ENCODE data around the gene DCXR.
A peak's percentile ranks its signal among the peaks of the same experiment; 100 is the strongest.

Gene DCXR

DNA sequence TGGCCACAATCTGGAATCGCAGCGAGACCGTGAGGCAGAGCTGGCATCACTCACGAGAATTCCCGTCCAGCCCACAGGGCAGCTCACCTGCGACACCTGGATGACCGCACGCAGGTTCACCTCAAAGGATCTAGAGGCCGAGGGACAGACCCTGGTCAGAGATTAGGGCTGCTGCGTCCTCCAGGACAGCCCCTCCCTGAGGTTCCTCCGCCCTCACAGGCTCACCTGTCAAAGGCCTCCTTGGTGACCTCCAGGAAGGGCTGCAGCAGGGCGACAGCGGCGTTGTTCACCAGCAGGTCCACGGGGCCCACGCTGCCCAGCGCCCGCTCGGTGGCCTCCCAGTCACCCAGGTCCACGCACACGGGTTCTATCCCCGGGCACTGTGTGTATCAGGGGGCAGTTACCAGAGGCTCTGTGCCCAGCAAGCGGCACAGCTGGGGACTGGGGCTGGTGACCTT is 834 bp downstream of the DCXR start:
- DNase-seq: peak; percentile 38

- no peak for DNase-seq
Observed at GRCh38 chr17:82035956-82036633, 1.4 kb downstream of the DCXR start.

DNA sequence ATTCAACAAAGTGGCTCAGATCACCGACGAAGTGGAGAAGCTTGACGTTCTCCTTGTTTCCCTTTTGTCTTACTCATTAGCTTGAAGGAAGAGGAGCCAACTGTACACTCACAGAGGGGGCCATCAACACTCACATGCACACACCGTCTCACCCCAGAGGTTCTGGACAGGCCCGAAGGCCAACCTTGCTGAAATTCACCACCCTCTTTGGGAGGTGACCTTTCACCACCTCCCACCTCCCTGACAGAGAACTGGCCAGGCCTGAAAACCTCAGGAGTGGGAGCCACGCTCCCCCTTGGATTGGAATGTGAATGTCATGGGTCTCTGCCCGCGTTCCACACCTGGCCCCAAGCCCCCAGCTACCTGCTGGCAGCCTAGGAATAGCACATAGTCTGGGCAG is 2.0 kb downstream of the DCXR start:
- DNase-seq: no peak

DNA sequence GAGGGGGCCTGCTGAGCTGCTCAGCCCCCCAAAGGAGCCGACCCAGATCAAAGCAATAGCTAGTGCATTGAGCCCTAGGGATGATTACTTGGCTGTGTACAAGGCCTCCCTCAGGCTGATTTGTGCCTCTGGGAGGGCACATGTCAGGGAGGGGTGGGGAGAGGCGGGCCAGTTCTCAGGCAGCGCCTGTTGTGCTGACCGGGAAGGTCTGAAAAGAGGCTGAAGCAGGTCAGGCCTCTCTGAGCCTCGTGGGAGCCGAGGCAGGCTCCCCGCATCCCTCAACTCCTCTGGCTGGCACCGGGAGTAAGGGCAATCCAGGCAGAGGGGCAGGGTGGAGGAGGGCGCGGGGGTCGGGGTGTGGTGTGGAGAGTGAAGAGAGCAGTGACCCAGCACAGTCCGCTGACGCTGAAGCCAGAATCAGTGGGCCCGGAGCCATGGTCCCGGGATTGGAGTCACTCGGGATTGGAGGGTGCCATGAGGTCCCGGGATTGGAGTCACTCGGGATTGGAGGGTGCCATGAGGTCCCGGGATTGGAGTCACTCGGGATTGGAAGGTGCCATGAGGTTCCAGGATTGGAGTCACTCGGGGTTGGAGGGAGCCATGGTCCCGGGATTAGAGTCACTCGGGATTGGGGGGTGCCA is 3.0 kb downstream of the DCXR start:
- DNase-seq: no peak

DNA sequence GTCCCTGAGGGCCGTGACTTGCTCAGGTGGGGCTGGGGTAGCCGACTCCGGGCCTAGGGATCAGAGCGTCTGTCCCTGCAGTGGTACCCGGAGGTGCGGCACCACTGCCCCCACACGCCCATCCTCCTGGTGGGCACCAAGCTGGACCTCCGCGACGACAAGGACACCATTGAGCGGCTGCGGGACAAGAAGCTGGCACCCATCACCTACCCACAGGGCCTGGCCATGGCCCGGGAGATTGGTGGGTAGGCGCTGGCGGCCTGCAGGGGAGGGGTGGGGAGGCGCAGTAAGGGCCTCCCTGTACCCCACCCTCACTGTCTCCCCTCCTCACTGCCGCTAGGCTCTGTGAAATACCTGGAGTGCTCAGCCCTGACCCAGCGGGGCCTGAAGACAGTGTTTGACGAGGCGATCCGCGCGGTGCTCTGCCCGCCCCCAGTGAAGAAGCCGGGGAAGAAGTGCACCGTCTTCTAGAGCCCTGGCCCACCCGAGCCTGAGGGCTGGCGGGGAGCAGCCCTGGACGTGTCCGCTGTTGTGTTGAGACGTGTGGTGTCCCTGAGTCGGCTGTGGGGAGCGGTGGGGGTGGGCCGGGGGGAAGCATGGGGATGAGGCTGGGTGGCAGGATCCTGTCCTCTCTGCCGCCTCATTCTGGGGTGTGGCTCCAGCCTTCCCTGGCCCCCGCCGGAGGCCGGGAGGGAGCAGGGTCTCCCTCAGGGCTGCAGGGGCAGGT is 4.0 kb downstream of the DCXR start:
- no peak for DNase-seq

- peak; percentile 63 for DNase-seq
Observed at GRCh38 chr17:82031885-82032627, 5.4 kb downstream of the DCXR start.

DNA sequence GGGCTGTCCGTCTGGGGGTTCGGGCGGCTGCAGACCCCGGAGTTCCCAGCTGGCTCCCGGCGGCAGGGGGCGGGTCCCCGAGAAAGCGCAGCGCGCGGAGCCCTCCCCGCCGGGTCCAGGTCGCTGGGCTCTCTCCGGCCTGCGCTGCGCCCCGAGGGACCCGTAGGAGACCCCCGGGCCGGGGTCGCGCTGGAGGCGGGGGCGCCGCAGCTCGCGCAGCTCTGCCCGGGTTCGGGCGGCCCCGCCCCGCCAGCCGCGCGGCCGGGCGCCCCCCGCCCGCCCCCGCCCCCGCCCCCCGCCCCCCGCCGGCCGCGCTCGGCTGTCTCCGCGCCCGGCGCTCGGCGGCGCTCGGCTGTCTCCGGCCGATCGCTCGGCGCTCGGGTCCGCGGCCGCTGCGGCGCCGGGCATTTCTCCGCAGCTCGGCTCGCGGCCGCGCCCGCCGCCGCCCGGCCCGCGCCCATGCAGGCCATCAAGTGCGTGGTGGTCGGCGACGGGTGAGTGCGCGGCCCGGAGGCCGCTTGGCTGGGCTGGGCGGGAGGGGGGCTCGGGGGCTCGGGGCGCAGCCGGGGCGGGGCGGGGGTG is 6.1 kb downstream of the DCXR start, which contains the start of gene RAC3:
RAC3 (plus strand) TSS at position 376 of the 582 bp plus-strand sequence; CDS start at position 460, 84 bp downstream.
- DNase-seq: no peak

GRCh38 chr17:82030470-82031302 is 6.8 kb downstream of the DCXR start:
- DNase-seq: peak; percentile 89

- no peak for DNase-seq
Observed at GRCh38 chr17:82029990-82030469, 7.5 kb downstream of the DCXR start.

GRCh38 chr17:82029391-82029790 is 8.1 kb downstream of the DCXR start:
- no peak for DNase-seq

DNA sequence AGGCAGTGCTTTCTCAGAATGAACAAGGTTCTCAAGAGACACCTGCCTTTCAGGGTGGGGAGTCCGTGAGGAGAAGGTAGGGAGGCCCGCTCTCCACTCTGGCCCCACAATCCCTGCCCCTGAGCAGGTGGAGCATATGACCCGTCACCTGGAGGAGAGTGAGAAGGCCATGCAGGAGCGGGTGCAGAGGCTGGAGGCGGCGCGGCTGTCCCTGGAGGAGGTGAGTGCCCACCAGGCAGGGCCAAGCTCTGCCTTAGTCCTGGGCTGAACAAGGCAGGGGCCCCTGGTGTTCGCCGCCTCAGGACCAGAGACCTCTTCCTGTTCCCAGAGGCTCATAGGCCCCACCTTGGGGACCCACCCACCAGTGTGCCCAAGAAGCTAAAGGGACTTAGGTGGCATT is 8.5 kb downstream of the DCXR start:
- no peak for DNase-seq

DNA sequence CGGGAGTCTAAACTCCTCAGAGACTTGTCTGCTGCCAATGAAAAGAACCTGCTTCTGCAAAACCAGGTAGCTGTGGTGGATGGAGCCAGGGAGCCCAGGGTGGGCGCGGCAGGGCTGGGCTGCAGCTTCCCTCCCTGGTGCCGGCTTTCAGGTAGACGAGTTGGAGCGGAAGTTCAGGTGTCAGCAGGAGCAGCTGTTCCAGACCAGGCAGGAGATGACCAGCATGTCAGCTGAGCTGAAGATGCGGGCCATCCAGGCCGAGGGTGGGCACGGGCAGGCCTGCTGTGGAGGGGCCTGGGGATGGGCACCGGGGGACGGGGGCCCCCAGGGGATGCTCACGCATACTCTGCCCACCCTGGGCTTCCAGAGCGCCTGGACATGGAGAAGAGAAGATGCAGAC is 9.3 kb downstream of the DCXR start:
- DNase-seq: no peak

- DNase-seq: no peak
Observed at GRCh38 chr17:82025401-82026107, 11.9 kb downstream of the DCXR start.

GRCh38 chr17:82024859-82025258 is 12.6 kb downstream of the DCXR start:
- no peak for DNase-seq

GRCh38 chr17:82023447-82024241 is 13.9 kb downstream of the DCXR start:
- DNase-seq: peak; percentile 55

- DNase-seq: peak; percentile 100
Observed at GRCh38 chr17:82022981-82023446, 14.5 kb downstream of the DCXR start, which contains the start of gene LRRC45. TSS of gene LRRC45 (plus strand) at chr17:82023305. CDS start at chr17:82023644, 339 bp downstream.

DNA sequence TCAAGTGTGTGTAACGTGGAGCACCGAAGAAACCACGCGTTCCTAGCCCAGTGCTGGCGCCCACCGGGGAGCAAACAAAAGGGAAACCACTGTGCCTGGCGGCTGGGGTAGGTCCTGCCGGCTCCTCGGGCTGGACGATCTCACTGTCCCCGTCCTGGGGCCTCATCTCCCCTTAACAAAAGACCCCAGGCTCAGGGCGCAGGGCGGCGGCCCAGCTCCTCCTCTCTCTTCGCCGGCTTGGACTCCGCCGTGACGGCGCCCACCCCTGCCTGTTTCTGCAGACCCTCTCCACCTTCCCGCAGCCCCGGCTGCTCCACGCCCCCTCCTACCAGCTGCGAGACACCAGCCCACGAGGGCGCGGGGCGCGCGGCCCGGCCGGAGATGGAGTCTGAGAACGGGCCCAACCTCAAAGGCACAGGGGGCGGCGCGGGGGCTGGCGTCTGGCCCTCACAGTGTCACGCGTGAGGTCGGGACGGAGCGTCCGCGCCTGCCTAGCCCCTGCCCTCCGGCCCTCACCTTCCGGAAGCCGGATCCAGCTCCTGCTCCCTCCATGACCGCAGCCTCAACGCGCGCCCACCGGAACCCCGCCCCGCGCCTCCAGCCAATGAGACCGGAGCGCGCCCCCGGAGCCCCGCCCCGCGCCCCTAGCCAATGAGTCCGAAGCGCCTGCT is 15.1 kb downstream of the DCXR start, which contains the start of gene CENPX:
CENPX (minus strand) TSS at position 569 of the 671 bp plus-strand sequence; CDS start at position 552, 17 bp downstream.
- no peak for DNase-seq

- DNase-seq: peak; percentile 47
Observed at GRCh38 chr17:82021900-82022309, 15.6 kb downstream of the DCXR start.
